Central memory CD8-positive, alpha-beta T cell (primary cell): Measurements from ENCODE around the gene ANKLE1.
A peak's percentile ranks its signal among the peaks of the same experiment; 100 is the strongest.
"Not testable (repeated sequence)": the region's sequence is repeated elsewhere in the genome, so short reads cannot be mapped to it uniquely, and the experiment has no call there.

Experiments
- ATAC-seq: fragments of 150-1000 bp; cut with Tn5 transposase; replicated peaks from 2 replicates; pipeline ENCODE4 v1.10.0; 2022; ENCODE audit warnings: mild to moderate bottlenecking, moderate FRiP score, moderate number of reproducible peaks; ENCODE audit not compliant: poor library complexity, severe bottlenecking; ENCODE audit errors: extremely low read depth
- DNase-seq, 2 donors: peaks; one replicate each; pipeline ENCODE4 v3.0.0; 2021; ENCODE audit warnings: low spot score in 2 of 2
- H3K27ac Mint-ChIP-seq: one replicate; pipeline ENCODE4 v1.8.0; 2022; ENCODE audit warnings: low read depth, mild to moderate bottlenecking, moderate library complexity, mixed read lengths
- H3K27me3 Mint-ChIP-seq: one replicate; pipeline ENCODE4 v1.8.0; 2022; ENCODE audit warnings: mixed read lengths
- H3K36me3 Mint-ChIP-seq: one replicate; pipeline ENCODE4 v1.8.0; 2022; ENCODE audit warnings: mild to moderate bottlenecking, moderate library complexity, mixed read lengths; ENCODE audit not compliant: insufficient read depth
- H3K4me1 Mint-ChIP-seq: one replicate; pipeline ENCODE4 v1.8.0; 2022; ENCODE audit warnings: mixed read lengths
- H3K4me3 Mint-ChIP-seq: one replicate; pipeline ENCODE4 v1.8.0; 2022; ENCODE audit warnings: mild to moderate bottlenecking, moderate library complexity, mixed read lengths
- H3K9me3 Mint-ChIP-seq: one replicate; pipeline ENCODE4 v1.8.0; 2022; ENCODE audit warnings: mixed read lengths

Gene ANKLE1

DNA sequence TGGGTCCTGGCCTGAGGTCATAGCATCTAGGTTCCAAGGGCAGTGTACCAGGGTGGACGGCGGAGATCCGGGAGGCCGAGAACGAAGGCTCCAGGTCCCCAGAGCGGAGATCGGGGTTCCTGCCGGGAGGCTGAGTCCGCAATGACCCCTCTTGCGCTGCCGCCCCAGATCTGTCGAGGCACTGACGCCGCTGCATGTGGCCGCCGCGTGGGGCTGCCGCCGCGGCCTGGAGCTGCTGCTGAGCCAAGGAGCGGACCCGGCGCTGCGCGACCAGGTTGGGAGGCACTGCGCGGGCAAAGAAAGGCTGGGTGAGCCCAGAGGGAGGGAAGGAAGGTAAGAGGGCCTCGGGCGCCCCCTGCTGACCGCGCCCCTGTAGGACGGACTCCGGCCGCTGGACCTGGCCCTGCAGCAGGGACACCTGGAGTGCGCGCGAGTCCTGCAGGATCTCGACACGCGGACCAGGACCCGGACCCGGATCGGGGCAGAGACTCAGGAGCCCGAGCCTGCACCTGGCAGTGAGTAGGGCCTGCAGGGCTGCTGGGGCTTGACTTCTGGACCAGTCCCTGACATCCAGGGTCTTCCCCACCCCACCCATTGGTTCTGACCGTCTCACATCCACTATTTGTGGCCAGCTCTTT lies 906 bp downstream of the ANKLE1 start:
- H3K36me3 Mint-ChIP-seq, result peaks cover 6% of the 10 kb centered on the region
- H3K4me1 Mint-ChIP-seq, result peaks cover 13% of the 10 kb centered on the region
- no peak overlapping the region for H3K27ac Mint-ChIP-seq
- H3K27me3 Mint-ChIP-seq, result no peaks in the 10 kb centered on the region
- peak overlapping the region; percentile 77 for H3K4me3 Mint-ChIP-seq
- DNase-seq, result peak; percentile 58 to 67
- ATAC-seq, result peak; percentile 86
- no peaks in the 10 kb centered on the region for H3K9me3 Mint-ChIP-seq

DNA sequence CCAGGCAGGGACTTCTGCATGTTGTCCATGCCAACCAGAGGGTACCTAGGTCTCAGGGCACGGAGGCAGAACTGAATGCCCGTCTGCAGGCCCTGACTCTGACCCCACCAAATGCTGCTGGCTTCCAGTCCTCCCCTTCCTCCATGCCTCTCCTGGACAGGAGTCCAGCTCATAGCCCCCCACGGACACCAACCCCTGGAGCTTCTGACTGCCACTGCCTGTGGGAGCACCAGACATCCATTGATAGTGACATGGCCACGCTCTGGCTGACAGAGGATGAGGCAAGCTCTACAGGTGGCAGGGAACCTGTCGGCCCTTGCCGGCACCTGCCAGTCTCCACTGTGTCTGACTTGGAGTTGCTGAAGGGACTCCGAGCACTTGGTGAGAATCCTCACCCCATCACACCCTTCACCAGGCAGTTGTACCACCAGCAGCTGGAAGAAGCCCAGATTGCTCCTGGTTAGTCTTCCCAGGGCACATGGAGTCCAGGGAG lies 1.8 kb downstream of the ANKLE1 start:
- H3K4me3 Mint-ChIP-seq, result peak overlapping the region; percentile 18

DNA sequence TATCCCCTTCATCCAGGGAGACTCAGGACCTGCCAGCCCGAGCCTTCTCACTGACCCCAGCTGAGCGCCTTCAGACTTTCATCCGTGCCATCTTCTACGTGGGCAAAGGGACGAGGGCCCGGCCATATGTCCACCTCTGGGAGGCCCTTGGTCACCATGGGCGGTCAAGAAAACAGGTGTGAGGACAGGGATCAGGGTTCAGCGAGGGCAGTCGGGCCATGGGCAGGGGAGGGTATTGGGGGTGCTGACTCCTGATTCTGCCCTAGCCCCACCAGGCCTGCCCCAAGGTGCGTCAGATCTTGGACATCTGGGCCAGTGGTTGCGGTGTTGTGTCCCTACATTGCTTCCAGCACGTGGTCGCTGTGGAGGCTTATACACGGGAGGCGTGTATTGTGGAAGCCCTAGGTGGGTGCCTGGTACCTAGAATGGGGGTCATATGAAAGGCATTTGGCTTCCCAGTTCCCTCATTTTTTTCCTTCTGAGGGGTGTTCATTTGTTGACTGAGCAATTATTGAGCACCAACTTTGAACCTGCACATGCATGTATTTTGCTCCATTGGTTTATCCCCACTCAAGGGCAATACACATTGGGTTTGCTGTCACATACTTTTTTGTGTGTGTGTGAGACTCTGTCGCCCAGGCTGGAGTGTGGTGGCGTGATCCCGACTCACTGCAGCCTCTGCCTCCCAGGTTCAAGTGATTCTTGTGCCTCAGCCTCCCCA lies 3.9 kb downstream of the ANKLE1 start:
- peaks cover 13% of the 10 kb centered on the region for H3K4me1 Mint-ChIP-seq
- H3K4me3 Mint-ChIP-seq, result no peak overlapping the region
- H3K27me3 Mint-ChIP-seq, result no peaks in the 10 kb centered on the region
- H3K9me3 Mint-ChIP-seq, result no peaks in the 10 kb centered on the region
- no peaks in the 10 kb centered on the region for H3K36me3 Mint-ChIP-seq
- H3K27ac Mint-ChIP-seq, result no peak overlapping the region
- ATAC-seq (no peak), DNase-seq (no peak)

More for the DNA sequence above, 1.8 kb downstream of the ANKLE1 start:
- Mint-ChIP-seq H3K27ac (no peak overlapping the region), H3K36me3 (peaks cover 4% of the 10 kb centered on the region), H3K4me1 (peaks cover 13% of the 10 kb centered on the region), H3K9me3 (no peaks in the 10 kb centered on the region), H3K27me3 (no peaks in the 10 kb centered on the region)
- ATAC-seq (no peak), DNase-seq (no peak)

DNA sequence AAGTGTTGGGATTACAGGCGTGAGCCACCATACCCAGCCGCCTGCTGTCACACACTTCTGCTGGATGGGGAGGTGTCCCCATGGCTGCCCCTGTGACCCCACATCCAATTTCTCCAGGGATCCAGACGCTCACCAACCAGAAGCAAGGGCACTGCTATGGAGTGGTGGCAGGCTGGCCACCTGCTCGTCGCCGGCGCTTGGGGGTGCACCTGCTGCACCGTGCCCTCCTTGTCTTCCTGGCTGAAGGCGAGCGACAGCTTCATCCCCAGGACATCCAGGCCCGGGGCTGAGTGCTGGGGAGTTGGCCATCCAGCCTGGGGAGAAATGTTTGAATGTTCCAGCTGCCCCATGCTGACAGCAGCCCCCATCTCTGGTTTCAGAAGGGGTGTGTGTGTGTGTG lies 4.6 kb downstream of the ANKLE1 start:
- peaks cover 13% of the 10 kb centered on the region for H3K4me1 Mint-ChIP-seq

DNA sequence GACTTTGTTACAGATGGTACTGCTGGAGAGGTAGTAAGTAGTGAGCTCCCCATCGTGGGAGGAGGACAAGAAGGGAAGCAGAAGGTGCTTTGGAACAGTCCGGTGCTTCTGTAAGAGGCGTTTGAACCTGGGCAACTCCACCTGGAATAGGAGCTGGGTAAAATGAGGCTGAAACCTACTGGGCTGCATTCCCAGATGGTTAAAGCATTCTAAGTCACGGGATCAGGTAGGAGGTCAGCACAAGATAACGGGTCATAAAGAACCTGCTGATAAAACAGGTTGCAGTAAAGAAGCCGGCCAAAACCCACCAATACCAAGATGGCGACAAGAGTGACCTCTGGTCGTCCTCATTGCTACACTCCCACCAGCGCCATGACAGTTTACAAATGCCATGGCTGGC lies 5.1 kb downstream of the ANKLE1 start:
- Mint-ChIP-seq H3K9me3 (no peaks in the 10 kb centered on the region), H3K4me3 (no peak overlapping the region), H3K27me3 (no peaks in the 10 kb centered on the region), H3K4me1 (peaks cover 13% of the 10 kb centered on the region), H3K36me3 (no peaks in the 10 kb centered on the region), H3K27ac (no peak overlapping the region)
- DNase-seq, result no peak
- ATAC-seq, result no peak

More for the DNA sequence above, 4.6 kb downstream of the ANKLE1 start:
- H3K4me3 Mint-ChIP-seq, result no peak overlapping the region
- H3K36me3 Mint-ChIP-seq, result no peaks in the 10 kb centered on the region
- H3K27ac Mint-ChIP-seq, result no peak overlapping the region
- H3K9me3 Mint-ChIP-seq, result no peaks in the 10 kb centered on the region
- ATAC-seq, result no peak
- no peaks in the 10 kb centered on the region for H3K27me3 Mint-ChIP-seq
- DNase-seq, result no peak

DNA sequence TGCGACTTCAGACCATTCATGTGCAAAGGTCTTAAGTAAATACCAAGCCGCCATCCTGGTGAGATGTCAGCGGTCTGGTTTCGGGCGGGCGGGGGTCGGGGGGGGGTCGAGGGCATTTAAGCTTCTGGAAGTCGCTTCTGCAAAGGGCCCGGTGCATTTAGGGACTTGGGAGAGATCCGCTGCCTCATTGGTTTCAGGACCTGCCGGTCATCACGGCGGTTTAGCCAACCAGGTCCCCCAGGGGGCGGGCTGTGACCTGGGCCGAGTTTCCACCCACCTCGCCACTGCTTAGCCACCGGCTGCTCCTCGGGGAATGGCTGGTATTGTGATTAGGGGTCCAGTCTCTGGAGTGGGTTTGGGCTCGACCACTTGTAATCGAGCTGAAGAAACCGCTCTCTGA lies 7.8 kb downstream of the ANKLE1 start:
- Mint-ChIP-seq H3K27ac (no peak overlapping the region), H3K27me3 (no peaks in the 10 kb centered on the region), H3K4me1 (no peaks in the 10 kb centered on the region), H3K4me3 (no peak overlapping the region), H3K36me3 (no peaks in the 10 kb centered on the region), H3K9me3 (no peaks in the 10 kb centered on the region)
- ATAC-seq, result no peak
- DNase-seq, result no peak

DNA sequence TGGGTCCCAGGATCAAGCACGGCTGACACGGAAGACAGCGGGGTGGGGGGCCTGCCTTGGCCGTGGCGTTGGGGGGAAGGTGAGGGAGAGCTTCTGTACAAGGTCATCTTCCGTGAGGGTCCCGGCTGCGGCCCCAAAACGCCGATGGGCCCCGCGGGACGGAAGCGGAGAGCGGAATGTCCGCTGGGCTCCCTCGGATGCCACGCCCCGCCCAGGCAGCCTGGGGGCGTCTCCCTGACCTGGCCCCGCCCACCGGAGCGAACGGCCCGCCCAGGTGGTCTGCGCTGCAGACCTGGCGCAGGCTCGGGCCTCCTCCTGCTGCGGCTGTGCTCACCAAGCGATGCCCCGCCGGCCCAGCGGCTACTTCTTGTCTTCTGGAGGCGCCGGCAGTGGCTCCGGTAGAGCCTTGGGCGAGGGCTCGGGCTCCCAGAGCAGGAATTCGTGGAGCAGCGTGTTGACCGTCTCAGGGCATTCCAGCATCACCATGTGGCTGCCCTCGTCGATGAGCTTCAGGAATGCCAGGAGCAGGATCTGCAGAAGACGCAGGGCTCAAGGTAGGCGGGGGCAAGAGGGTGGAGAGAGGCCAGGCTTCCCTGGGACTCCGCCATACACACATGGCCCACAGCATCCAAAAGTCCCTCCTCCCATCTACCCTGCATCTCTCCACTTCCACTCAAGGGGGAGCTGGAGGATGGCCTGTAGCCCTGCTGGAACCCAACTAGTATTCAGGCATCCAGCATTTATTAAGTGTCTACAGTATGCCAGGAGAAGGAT lies 10.8 kb downstream of the ANKLE1 start:
- peak; percentile 65 to 75 for DNase-seq
- H3K36me3 Mint-ChIP-seq, result peaks cover 2% of the 10 kb centered on the region
- no peaks in the 10 kb centered on the region for H3K9me3 Mint-ChIP-seq
- no peak overlapping the region for H3K27ac Mint-ChIP-seq
- H3K4me1 Mint-ChIP-seq, result no peaks in the 10 kb centered on the region
- peak; percentile 96 for ATAC-seq
- H3K27me3 Mint-ChIP-seq, result no peaks in the 10 kb centered on the region
- H3K4me3 Mint-ChIP-seq, result peak overlapping the region; percentile 84

DNA sequence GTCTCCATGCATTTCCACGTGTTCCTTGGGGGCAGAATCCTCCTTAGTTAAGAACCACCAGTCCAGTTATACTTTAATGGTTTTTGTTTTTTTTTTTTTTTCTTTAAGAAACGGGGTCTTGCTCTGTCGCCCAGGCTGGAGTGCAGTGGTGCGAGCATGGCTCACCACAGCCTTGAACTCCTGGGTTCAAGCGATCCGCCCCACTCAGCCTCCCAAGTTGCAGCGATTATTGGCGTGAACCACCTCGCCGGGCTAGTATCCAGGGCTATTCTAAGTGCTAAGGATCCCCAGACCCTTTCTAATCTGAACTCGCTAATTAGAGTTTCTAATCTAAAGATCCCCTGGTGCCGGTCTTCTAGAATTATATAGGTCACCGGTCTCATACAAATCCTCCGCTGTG lies 11.9 kb downstream of the ANKLE1 start:
- H3K4me1 Mint-ChIP-seq, result no peaks in the 10 kb centered on the region
- no peaks in the 10 kb centered on the region for H3K9me3 Mint-ChIP-seq
- H3K4me3 Mint-ChIP-seq, result no peak overlapping the region
- ATAC-seq (no peak), DNase-seq (no peak)
- peaks cover 2% of the 10 kb centered on the region for H3K36me3 Mint-ChIP-seq
- H3K27ac Mint-ChIP-seq, result no peak overlapping the region
- H3K27me3 Mint-ChIP-seq, result no peaks in the 10 kb centered on the region

DNA sequence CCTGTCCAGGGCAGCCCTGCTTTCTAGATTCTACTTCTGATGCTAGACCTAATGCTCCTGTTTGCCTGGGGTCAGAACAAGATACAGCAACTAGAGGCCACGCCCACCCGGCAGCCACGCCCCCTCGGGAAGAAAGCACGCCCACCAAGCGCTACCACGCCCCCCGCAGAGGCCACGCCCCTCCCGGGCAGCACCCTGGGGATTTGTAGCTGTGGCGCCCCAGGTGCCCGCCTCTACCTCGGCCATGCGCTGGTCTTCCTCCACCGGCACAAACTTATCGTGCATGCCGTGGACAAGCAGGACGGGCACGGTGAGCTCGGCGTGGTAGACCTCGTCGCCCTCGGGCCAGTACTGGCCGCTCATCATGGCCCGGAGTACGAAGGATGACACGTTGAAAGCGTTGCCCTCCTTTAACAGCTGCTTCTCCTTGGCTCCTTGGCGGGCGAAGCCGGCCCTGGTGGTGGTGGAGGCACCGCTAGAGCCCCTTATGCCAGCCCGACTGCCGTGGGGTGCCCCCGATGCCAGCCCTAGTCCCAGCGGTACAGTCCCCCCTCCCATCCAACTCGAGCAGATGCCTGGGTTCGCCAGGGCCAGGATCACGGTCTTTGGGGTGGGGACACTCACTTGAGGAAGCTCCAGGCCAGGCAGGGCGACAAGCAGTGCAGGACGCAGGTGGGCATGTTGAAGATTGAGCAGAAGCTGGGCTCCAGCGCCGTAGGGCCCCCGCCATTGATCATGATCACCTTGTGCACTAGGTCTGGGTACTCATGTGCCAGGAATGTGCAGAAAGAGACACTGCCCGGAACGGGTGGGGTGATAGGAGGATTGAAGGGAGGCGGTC lies 12.6 kb downstream of the ANKLE1 start:
- Mint-ChIP-seq H3K9me3 (no peaks in the 10 kb centered on the region), H3K4me3 (no peak overlapping the region), H3K4me1 (no peaks in the 10 kb centered on the region), H3K27ac (no peak overlapping the region), H3K27me3 (no peaks in the 10 kb centered on the region), H3K36me3 (peaks cover 2% of the 10 kb centered on the region)
- ATAC-seq (no peak), DNase-seq (peak; percentile 21 to 32)

DNA sequence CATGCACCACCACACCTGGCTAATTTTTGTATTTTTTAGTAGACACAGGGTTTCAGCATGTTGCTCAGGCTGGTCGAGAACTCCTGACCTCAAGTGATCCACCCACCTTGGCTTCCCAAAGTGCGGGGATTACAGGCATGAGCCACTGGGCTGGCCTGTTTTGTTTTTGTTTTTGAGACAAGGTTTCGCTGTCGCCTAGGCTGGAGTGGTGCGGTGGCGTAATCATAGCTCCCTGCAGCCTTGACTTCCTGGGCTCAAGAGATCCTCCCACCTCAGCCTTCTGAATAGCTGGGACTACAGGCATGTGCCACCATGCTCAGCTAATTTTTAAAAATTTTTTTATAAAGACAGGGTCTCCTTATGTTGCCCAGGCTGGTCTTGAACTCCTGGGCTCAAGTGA lies 13.8 kb downstream of the ANKLE1 start:
- not testable (repeated sequence) for H3K9me3 Mint-ChIP-seq, H3K27ac Mint-ChIP-seq, H3K36me3 Mint-ChIP-seq, H3K4me1 Mint-ChIP-seq, H3K27me3 Mint-ChIP-seq, DNase-seq, H3K4me3 Mint-ChIP-seq, ATAC-seq

DNA sequence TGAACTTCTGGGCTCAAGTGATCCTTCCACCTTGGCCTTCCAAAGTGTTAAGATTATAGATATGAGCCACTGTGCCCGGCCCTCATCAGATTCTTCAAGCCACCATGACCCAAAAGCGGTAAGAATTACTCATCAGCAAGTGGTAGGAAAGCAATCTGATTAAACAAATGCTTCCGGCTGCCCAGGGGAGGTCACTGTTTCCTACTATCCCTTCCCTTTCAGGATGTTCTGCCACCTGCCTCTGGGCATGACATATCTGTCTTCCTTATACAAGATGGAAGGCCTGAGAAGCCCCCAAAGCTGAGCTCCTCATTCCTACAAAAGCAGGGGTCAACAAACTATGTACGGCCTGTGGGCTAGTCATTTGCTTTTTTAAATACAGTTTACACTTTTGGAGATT lies 14.6 kb downstream of the ANKLE1 start:
- Mint-ChIP-seq H3K36me3 (peaks cover 2% of the 10 kb centered on the region), H3K9me3 (no peaks in the 10 kb centered on the region), H3K4me1 (no peaks in the 10 kb centered on the region), H3K27me3 (no peaks in the 10 kb centered on the region), H3K4me3 (no peak overlapping the region), H3K27ac (no peak overlapping the region)
- DNase-seq, result no peak
- no peak for ATAC-seq

DNA sequence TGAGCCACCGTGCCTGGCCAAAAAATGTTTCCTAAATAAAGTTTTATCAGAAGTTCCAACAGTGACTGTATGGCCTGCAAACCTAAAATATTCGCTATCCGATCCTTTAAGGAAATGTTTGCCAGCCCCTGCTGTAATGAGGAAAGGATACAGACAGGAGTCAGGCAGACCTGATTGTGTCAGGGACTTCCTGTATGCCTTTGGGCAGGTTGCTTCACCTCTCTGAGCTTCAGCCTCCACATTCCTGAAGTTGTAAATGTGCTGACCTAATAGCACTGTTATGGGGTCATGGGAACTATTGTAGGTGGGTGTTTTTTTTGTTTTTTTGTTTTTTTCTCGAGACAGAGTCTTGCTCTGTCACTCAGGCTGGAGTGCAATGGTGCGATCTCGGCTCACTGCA lies 15.3 kb downstream of the ANKLE1 start:
- H3K27ac Mint-ChIP-seq, result no peak overlapping the region
- peaks cover 2% of the 10 kb centered on the region for H3K36me3 Mint-ChIP-seq
- no peaks in the 10 kb centered on the region for H3K4me1 Mint-ChIP-seq
- H3K4me3 Mint-ChIP-seq, result no peak overlapping the region
- H3K27me3 Mint-ChIP-seq, result no peaks in the 10 kb centered on the region
- no peak for DNase-seq
- ATAC-seq, result no peak
- no peaks in the 10 kb centered on the region for H3K9me3 Mint-ChIP-seq
